HG02943 (cell line): Measurements from ENCODE around the gene SCFD1.
"Not testable (repeated sequence)": the region's sequence is repeated elsewhere in the genome, so short reads cannot be mapped to it uniquely, and the experiment has no call there.

Experiments used
- ATAC-seq: cut with Tn5 transposase; IDR thresholded peaks from one replicate; pipeline ENCODE4 v1.9.1; 2021; ENCODE audit warnings: mild to moderate bottlenecking, low read depth, moderate library complexity; ENCODE audit not compliant: unreplicated experiment

SCFD1 gene

DNA sequence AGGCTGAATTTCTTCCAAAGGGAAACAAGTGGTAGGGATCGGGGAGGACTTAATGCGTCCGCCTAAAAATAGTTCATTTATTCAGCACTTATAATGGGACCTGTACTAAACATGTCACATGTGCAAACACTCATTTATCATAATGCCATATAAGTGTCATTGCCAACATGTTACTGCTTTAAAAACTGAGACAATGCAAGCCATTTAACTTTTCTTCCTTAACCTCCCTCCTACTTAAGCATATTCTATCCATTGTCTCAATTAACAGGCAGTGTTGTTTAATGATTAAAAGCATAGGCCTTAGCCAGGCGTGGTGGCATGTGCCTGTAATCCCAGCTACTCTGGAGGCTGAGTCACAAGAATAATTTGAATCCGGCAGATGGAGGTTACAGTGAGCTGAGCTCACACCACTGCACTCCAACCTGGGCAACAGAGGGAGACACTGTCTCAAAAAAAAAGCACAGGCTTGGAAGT, 13.5 kb upstream of the SCFD1 start:
- no peak for ATAC-seq

GRCh38 chr14:30610787-30611343, 11.3 kb upstream of the SCFD1 start:
- ATAC-seq: no peak

- ATAC-seq: no peak
Observed at GRCh38 chr14:30614155-30614554, 8.0 kb upstream of the SCFD1 start.

DNA sequence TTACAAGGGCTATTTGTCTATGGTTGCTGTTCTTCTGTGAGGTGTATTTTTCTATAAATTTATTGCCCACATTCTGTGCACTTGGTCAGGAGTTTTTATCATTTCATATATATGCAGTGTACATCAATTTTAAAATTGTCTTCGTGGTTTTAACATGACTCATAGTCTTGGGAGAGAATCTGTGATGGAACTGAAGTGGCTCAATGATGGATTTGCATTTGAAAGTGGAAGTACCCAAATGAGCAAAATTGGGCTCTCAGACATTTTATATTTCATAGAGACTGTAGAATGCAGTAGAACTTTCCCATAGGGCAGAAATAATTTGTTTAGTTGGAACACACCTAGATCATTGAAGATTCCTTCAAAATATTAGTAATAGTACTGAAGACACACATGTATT, 1.9 kb upstream of the SCFD1 start:
- peak; percentile 41 for ATAC-seq

GRCh38 chr14:30621354-30621939, 672 bp upstream of the SCFD1 start:
- no peak for ATAC-seq

DNA sequence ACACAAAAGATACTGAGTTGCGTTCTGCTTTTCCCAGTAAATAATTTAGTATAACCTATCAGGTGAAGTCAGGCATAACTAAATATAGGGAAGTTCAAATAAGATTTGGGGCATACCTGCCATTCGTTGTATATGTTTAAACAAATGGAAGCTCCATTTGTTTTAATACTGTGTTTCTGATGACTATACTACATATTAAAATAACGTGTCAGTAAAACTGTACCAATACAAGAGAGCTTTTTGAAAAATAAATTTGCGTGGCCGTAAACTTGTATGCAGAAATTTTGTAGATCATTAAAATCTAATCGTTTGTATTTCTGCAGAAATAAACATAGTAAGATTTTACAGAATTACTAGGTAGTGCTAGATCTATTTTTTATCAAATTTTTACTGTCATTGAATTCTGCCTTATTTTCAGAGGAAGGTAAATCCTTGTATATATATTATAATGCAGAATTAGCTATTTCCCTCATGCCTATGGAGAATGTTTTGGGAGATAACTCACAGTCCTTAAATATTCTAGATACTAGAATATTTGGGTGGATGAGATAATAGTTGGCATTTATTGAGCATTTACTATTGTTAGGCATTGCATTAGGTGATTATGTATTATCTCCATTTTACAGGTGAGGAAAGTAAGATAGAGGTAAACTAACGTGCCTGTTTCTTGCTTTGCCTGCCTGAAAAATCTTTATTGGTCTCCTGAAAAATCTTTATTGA, 1.5 kb downstream of the SCFD1 start:
- ATAC-seq: no peak

DNA sequence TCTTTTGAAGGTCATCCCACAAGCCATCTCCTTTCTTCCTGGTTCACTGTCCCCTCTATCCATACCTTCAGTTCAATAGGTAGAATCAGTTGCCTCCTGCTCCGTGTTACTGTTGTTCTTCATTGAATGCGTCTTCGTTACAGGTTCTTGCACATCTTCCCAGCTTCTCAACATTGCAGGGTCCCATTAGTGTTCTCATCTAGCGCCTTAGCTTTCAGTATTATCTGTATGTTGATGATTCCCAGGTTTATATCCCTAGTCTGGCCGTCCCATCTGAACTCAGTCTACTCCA, 2.0 kb downstream of the SCFD1 start:
- ATAC-seq: no peak

DNA sequence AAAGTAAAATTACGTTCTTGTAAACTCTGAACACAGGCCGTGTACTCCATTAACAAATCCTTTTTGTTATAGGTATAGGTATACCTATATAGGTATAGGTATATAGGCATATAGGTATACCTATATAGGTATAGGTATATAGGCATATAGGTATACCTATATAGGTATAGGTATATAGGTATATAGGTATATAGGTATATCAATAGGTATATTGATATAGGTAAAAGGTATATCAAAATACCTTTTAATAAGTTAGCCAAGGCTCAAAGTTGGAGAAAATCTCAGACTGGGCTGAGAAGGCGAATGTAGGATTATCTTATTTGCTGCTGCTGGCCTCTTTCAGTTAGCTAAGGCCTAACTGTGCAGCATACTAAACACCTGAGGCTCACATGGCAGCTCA, 3.4 kb downstream of the SCFD1 start:
- no peak for ATAC-seq

- ATAC-seq: not testable (repeated sequence)
Observed at GRCh38 chr14:30629432-30629831, 7.3 kb downstream of the SCFD1 start.

DNA sequence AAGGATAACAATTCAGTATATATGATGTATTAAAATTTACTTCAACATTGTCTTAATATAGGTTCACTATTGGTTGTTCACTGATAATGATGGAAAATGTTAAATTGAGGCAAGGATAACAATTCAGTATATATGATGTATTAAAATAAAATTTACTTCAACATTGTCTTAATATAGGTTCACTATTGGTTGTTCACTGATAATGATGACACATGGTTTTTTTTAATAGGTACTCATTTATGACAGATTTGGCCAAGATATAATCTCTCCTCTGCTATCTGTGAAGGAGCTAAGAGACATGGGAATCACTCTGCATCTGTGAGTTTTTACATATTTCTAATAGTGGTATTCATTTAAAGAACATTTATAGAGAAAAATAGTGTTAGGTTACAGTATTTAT, 8.1 kb downstream of the SCFD1 start:
- no peak for ATAC-seq

GRCh38 chr14:30632730-30633129, 10.6 kb downstream of the SCFD1 start:
- ATAC-seq: no peak

- no peak for ATAC-seq
Observed at GRCh38 chr14:30638926-30639325, 16.8 kb downstream of the SCFD1 start.

- no peak for ATAC-seq
Observed at GRCh38 chr14:30641207-30641606, 19.1 kb downstream of the SCFD1 start.

- ATAC-seq: not testable (repeated sequence)
Observed at GRCh38 chr14:30644462-30644861, 22.3 kb downstream of the SCFD1 start.

GRCh38 chr14:30645600-30645999, 23.5 kb downstream of the SCFD1 start:
- no peak for ATAC-seq

DNA sequence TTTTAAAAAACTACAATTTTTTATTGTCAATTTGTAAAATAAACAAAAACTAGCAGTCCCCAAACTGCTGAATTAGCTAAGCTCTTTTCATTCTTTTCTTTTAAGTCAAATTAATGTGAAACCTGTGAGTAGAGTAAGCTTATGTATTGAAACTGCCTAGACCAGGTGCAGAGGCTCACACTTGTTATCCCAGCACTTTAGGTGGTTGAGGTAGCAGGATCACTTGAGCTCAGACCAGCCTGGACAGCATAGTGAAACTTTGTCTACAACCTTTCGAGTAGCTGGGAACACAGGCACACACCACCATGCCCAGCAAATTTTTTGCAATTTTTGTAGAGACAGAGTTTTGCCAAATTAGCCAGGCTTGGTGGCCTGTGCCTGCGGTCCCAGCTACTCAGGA, 26.4 kb downstream of the SCFD1 start:
- ATAC-seq: no peak

DNA sequence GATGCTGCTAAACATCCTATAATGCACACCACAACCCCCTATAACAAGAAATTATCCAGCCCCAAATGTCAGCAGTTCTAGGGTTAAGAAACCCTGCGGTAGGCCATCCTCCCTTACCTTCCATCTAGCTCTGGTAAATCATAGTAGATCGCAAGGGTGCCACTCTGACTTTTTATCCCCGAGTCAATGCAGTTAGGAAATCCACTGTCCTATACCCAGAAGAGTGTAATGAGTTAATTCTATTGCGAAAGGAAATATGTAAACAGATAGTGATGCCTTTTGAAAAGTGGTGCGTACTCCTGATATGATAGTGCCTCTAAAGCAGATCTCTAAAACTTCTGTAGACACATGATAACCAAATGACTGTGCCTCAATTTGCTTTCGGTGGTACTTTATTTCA, 29.8 kb downstream of the SCFD1 start:
- no peak for ATAC-seq

DNA sequence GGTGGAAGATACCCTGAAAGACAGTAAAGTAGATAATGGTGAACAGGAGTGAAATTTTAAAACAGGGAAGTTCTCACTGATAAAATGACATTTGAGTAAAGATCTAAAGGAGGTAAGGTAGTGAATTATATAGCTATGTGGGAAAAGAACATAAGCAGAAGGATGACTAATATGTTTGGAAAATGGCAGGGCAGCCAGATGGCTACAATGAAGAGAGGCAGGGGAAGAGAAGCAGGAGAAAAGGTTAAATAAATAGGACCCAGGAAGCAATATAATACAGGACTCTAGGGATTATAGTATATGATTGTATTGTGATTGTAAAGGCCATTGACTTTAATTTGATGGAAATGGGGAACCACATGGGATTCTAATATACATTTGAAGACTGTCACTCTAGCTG, 33.0 kb downstream of the SCFD1 start:
- ATAC-seq: no peak

DNA sequence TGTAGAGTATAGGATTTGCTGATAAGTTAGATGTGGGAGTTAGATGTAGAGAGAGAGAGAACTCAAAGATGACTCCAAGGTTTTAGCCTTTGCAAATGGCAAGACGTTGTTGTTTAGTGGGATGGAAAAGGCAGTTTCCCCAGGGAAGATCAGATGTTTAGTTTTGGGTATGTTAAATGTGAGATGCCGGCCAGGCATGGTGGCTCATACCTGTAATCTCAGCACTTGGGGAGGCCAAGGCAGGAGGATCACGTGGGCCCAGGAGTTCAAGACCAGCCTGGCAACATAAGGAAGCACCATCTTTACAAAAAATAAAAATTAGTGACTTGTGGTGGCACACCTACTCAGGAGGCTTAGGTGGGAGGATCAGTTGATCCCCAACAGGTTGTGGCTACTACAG, 33.5 kb downstream of the SCFD1 start:
- no peak for ATAC-seq

DNA sequence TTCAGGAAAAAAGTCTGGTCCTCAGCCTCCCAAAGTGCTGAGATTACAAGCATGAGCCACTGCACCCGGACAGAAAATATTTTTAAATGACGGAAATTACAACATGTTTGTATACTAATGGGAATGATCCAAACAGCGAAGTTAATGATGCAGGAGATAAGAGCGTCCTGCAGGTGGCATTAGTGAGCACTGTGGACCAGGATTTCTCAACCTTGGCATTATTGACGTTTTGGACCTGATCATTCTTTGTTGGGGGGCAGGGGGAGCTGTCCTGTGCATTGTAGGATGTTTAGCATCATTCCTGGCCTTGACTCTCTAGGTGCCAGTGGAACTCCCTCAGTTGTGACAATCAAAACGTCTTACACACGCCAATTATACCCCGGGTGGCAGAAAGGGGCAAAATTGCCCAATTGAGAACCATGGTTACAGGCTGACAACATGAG, 34.1 kb downstream of the SCFD1 start:
- no peak for ATAC-seq

DNA sequence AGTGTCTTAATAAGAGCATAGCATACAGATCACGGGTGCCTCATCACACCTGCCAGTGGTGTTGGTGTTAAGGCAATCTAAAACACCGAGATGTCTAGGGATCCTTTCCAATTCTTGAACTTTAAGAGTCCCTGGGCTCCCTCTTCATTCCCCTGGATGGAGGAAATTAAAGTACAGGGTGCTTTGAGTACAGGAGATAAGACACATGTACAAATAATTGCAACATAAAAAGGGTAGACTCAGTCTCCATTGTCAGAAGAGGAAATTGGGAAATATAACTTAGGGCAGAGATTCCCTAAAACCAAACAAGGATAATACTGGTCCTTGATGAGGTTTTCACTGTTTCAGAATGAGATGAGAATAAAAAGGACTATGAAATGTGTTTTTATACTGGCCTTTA, 34.9 kb downstream of the SCFD1 start:
- no peak for ATAC-seq

GRCh38 chr14:30657606-30658163, 35.6 kb downstream of the SCFD1 start:
- ATAC-seq: no peak
